ENCODE measurements around the gene SCYL3. TPM values are rescaled to one million over a fixed set of nuclear protein-coding genes. Genes with fewer than 3 reads are reported as not detected.
"Not testable (repeated sequence)": the region's sequence is repeated elsewhere in the genome, so short reads cannot be mapped to it uniquely, and the experiment has no call there.

Gene SCYL3
- total RNA-seq, 4 donors from 2014 or later = 10.5 to 14.2 (median 11.9) TPM

DNA sequence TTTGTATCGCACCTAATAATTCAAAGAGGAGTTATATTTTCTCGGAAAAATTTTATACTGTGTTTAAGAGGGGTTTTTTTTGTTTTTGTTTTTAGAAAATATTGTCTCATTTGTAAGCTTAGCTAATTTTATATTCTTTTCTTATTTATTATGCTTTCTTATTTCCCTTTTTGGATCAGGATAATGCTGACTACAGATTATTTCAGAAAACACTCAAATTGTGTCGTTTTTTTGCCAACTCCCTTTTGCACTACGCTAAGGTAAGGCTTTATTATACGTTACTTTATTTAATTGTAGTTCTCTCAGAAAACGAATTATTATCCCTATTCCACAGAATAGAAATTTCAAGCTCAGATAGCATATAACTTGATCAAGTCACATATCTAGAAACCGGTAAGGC is 72.2 kb downstream of the SCYL3 start:
- no peak overlapping the region for H3K4me3 ChIP-seq
- WGBS, 2 donors (ENCODE audit: low coverage in 1 of 2) = 97% methylated on average over 7 of the region's 7 CpGs
- H3K27me3 ChIP-seq = no peaks in the 10 kb centered on the region
- no peaks in the 10 kb centered on the region for H3K4me1 ChIP-seq
- peaks cover 0 to 43% of the 10 kb centered on the region in 2 donors for H3K36me3 ChIP-seq
- H3K9me3 ChIP-seq = no peaks in the 10 kb centered on the region
- no peak overlapping the region for H3K27ac ChIP-seq
- TF ChIP-seq CTCF (IDR thresholded peaks at IDR 0.05) = no peak
- TF ChIP-seq POLR2AphosphoS5 (IDR thresholded peaks at IDR 0.05) = no peak
- TF ChIP-seq POLR2A (IDR thresholded peaks at IDR 0.05) = no peak
- no peak for TF ChIP-seq EP300 (IDR thresholded peaks at IDR 0.05)
- no peak for ATAC-seq

DNA sequence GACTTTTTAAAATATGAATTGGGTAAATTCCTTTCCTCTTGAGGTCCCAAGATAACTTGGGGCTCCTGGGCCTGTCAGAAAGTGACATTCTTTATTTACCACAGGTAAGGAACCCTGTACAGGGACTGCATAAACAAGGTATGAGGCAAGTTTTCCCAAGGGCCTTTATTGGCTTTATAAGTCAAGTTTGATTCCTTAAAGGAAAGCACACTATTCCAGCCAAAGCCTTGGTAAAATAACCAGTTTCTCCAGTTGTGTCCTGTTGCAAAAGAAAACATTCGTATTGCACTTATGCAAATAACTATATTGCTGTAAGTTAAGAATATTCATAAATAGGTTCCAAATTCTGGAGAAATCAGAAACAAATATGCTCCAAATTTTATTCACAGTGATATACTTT is 77.1 kb downstream of the SCYL3 start:
- H3K4me1 ChIP-seq = no peaks in the 10 kb centered on the region
- peaks cover 0 to 17% of the 10 kb centered on the region in 2 donors for H3K36me3 ChIP-seq
- no peak overlapping the region for H3K27ac ChIP-seq
- ATAC-seq = no peak
- H3K9me3 ChIP-seq = no peaks in the 10 kb centered on the region
- 100% methylated on average over 1 of the region's 1 CpG for WGBS, 2 donors (ENCODE audit: low coverage in 1 of 2)
- TF ChIP-seq CTCF (IDR thresholded peaks at IDR 0.05) = no peak
- TF ChIP-seq POLR2AphosphoS5 (IDR thresholded peaks at IDR 0.05) = no peak
- no peak for TF ChIP-seq EP300 (IDR thresholded peaks at IDR 0.05)
- no peaks in the 10 kb centered on the region for H3K27me3 ChIP-seq
- H3K4me3 ChIP-seq = no peak overlapping the region

GRCh38 chr1:169814265-169814664 is 79.4 kb downstream of the SCYL3 start:
- TF ChIP-seq EP300 (IDR thresholded peaks at IDR 0.05) (no peak), POLR2A (IDR thresholded peaks at IDR 0.05) (no peak), POLR2AphosphoS5 (IDR thresholded peaks at IDR 0.05) (no peak), CTCF (IDR thresholded peaks at IDR 0.05) (no peak)
- Histone ChIP-seq H3K36me3 (peaks cover 0 to 20% of the 10 kb centered on the region in 2 donors), H3K4me1 (no peaks in the 10 kb centered on the region), H3K27me3 (no peaks in the 10 kb centered on the region), H3K9me3 (no peaks in the 10 kb centered on the region), H3K27ac (no peak overlapping the region), H3K4me3 (no peak overlapping the region)
- WGBS, 2 donors (ENCODE audit: low coverage in 1 of 2) = 54 to 75% methylated on average over 2 of the region's 2 CpGs
- no peak for ATAC-seq

DNA sequence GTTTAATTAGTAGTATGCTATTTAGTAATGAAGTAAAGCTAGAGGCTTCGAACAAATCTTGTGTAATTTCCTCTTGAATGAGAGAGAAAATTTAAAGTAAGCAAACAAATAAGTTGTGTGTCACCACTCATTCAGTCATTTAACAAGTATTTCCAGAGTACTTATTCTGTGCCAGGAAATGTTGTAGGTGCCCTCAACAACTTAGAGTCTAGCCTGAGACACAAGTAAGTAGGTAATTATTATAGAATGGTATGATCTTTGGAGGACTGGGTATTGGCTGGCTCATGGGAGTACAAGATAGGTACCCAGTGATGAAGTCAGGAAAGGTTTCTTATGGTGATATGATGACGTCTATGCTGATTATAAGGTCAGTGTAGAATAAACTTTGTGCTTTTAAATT is 81.6 kb downstream of the SCYL3 start:
- ATAC-seq = no peak
- peaks cover 0 to 39% of the 10 kb centered on the region in 2 donors for H3K36me3 ChIP-seq
- WGBS, 2 donors (ENCODE audit: low coverage in 1 of 2) = 86 to 90% methylated on average over 2 of the region's 2 CpGs

DNA sequence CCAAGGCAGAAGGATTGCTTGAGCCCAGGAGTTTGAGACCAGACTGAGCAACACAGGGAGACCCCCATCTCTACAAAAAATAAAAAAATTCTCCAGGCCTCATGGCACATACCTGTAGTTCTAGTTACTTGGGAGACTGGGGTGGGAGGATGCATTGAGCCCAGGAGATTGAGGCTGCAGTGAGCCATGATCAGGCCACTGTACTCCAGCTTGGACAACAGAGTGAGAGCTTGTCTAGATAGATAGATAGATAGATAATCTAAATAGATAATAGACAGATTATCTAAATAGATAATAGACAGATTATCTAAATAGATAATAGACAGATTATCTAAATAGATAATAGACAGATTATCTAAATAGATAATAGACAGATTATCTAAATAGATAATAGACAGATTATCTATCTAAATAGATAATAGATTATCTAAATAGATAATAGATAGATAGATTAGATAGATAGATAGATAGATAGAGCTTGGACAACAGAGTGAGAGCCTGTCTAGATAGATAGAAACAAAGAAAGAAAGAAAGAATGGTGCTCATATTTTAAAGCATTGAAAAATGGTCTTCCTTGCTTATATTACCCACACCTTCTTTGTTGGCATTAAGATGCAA is 82.2 kb downstream of the SCYL3 start:
- ATAC-seq, H3K27ac ChIP-seq, H3K4me3 ChIP-seq, H3K4me1 ChIP-seq, H3K27me3 ChIP-seq, H3K9me3 ChIP-seq: not testable (repeated sequence)
- peaks cover 0 to 45% of the 10 kb centered on the region in 2 donors for H3K36me3 ChIP-seq

More for the DNA sequence above, 81.6 kb downstream of the SCYL3 start:
- H3K27me3 ChIP-seq = no peaks in the 10 kb centered on the region
- no peaks in the 10 kb centered on the region for H3K9me3 ChIP-seq
- no peak overlapping the region for H3K4me3 ChIP-seq
- TF ChIP-seq CTCF (IDR thresholded peaks at IDR 0.05) (no peak), POLR2A (IDR thresholded peaks at IDR 0.05) (no peak), POLR2AphosphoS5 (IDR thresholded peaks at IDR 0.05) (no peak), EP300 (IDR thresholded peaks at IDR 0.05) (no peak)
- H3K27ac ChIP-seq = no peak overlapping the region
- H3K4me1 ChIP-seq = no peaks in the 10 kb centered on the region
